ENCODE measurements around the gene TPCN2.
"Not testable (repeated sequence)": the region's sequence is repeated elsewhere in the genome, so short reads cannot be mapped to it uniquely, and the experiment has no call there.

TPCN2 gene

GRCh38 chr11:69135420-69136363 is 87.0 kb downstream of the TPCN2 start:
- H3K36me3 ChIP-seq, result no peaks in the 10 kb centered on the region
- H3K9me3 ChIP-seq (ENCODE audit: severe bottlenecking), result peaks cover 6% of the 10 kb centered on the region
- no peak overlapping the region for H3K4me3 ChIP-seq (ENCODE audit: low read depth, low read length)
- H3K27ac ChIP-seq, result no peak overlapping the region
- TF ChIP-seq CTCF (IDR thresholded peaks at IDR 0.05; ENCODE audit: low read depth, low read length), result no peak
- no peak for DNase-seq
- no peaks in the 10 kb centered on the region for H3K27me3 ChIP-seq (ENCODE audit: insufficient read depth, low read depth, severe bottlenecking)

DNA sequence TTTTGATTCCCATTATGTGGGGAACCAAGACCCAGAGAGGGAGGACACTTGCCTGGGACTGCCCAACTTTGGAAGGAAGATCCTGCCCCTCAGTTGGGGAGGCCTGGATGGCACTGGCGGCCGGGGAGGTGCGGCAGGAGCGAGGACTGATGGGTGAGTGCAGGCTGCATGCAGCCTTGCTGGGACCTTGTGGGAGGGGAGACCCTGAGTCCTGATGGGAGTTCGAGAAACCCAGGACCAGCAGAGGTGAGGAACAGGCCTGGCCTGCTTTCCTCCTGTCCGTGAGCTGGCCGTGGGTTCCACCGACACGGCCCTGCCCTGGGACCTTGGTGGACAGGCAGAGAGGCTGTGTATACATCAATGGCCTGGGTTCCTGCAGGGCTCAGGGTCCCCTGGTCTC is 87.7 kb downstream of the TPCN2 start:
- no peak for DNase-seq
- no peak overlapping the region for H3K4me3 ChIP-seq (ENCODE audit: low read depth, low read length)
- H3K27ac ChIP-seq, result no peak overlapping the region
- TF ChIP-seq CTCF (IDR thresholded peaks at IDR 0.05; ENCODE audit: low read depth, low read length), result no peak
- H3K27me3 ChIP-seq (ENCODE audit: insufficient read depth, low read depth, severe bottlenecking), result no peaks in the 10 kb centered on the region
- H3K9me3 ChIP-seq (ENCODE audit: severe bottlenecking), result peaks cover 6% of the 10 kb centered on the region
- H3K36me3 ChIP-seq, result no peaks in the 10 kb centered on the region

- Histone ChIP-seq H3K36me3 (no peaks in the 10 kb centered on the region), H3K9me3 (ENCODE audit: severe bottlenecking) (peaks cover 6% of the 10 kb centered on the region), H3K27me3 (ENCODE audit: insufficient read depth, low read depth, severe bottlenecking) (no peaks in the 10 kb centered on the region), H3K27ac (no peak overlapping the region), H3K4me3 (ENCODE audit: low read depth, low read length) (no peak overlapping the region)
- no peak for DNase-seq
- TF ChIP-seq CTCF (IDR thresholded peaks at IDR 0.05; ENCODE audit: low read depth, low read length), result no peak
Measured at GRCh38 chr11:69137151-69137844, 88.6 kb downstream of the TPCN2 start.

- no peaks in the 10 kb centered on the region for H3K27me3 ChIP-seq (ENCODE audit: insufficient read depth, low read depth, severe bottlenecking)
- H3K4me3 ChIP-seq (ENCODE audit: low read depth, low read length), result no peak overlapping the region
- H3K27ac ChIP-seq, result no peak overlapping the region
- DNase-seq, result no peak
- peaks cover 2% of the 10 kb centered on the region for H3K9me3 ChIP-seq (ENCODE audit: severe bottlenecking)
- no peak for TF ChIP-seq CTCF (IDR thresholded peaks at IDR 0.05; ENCODE audit: low read depth, low read length)
- no peaks in the 10 kb centered on the region for H3K36me3 ChIP-seq
Measured at GRCh38 chr11:69138265-69138664, 89.5 kb downstream of the TPCN2 start.

GRCh38 chr11:69140161-69140560 is 91.4 kb downstream of the TPCN2 start:
- not testable (repeated sequence) for DNase-seq; H3K9me3 ChIP-seq (ENCODE audit: severe bottlenecking)

GRCh38 chr11:69140635-69141034 is 91.9 kb downstream of the TPCN2 start:
- no peaks in the 10 kb centered on the region for H3K36me3 ChIP-seq
- H3K27ac ChIP-seq, result no peak overlapping the region
- peaks cover under 1% of the 10 kb centered on the region for H3K9me3 ChIP-seq (ENCODE audit: severe bottlenecking)
- no peak overlapping the region for H3K4me3 ChIP-seq (ENCODE audit: low read depth, low read length)
- no peak for DNase-seq
- H3K27me3 ChIP-seq (ENCODE audit: insufficient read depth, low read depth, severe bottlenecking), result no peaks in the 10 kb centered on the region
- TF ChIP-seq CTCF (IDR thresholded peaks at IDR 0.05; ENCODE audit: low read depth, low read length), result no peak

More at GRCh38 chr11:69140161-69140560, 91.4 kb downstream of the TPCN2 start:
- not testable (repeated sequence) for H3K27ac ChIP-seq; H3K27me3 ChIP-seq (ENCODE audit: insufficient read depth, low read depth, severe bottlenecking); H3K36me3 ChIP-seq; H3K4me3 ChIP-seq (ENCODE audit: low read depth, low read length)
